ENCODE results near the gene IL1R2. TPM values are rescaled to one million over a fixed set of nuclear protein-coding genes. Genes with fewer than 3 reads are reported as not detected.

Gene IL1R2
- total and polyA plus RNA-seq, 2 of the 8 experiments (the other 6 are each of a cell fraction or from before 2014, with no cell fraction given): 0.06 TPM; not detected in 1

- no peaks in the 10 kb centered on the region for H3K4me1 ChIP-seq (replicated peaks in 1 of 4; ENCODE audit: control insufficient read depth in 3 of 4, insufficient read depth in 4 of 4, low read length in 3 of 4)
- no peak overlapping the region for H2BK120ac ChIP-seq (replicated peaks; ENCODE audit: low read depth, low read length)
- ChIA-PET CTCF (ENCODE audit: partially characterized antibody) (interaction anchor here (0.8 to 2.5 kb wide), 2 partner anchors 13 to 42 kb away, joined by 3 to 11 read pairs; no protein-coding TSS in a partner anchor), POLR2A (ENCODE audit: partially characterized antibody) (no interaction called here)
- H4K91ac ChIP-seq (replicated peaks; ENCODE audit: insufficient read length, low read length): no peak overlapping the region
- no peaks in the 10 kb centered on the region for H3K79me2 ChIP-seq (ENCODE audit: control insufficient read depth in 1 of 2, insufficient read depth in 2 of 2, low read length in 2 of 2)
- no peaks in the 10 kb centered on the region for H3K79me1 ChIP-seq (ENCODE audit: low read depth, low read length)
- no peaks in the 10 kb centered on the region for H3K36me3 ChIP-seq (ENCODE audit: control insufficient read depth in 2 of 4, insufficient read depth in 4 of 4, low read length in 3 of 4)
- no peak overlapping the region for H2AFZ ChIP-seq (ENCODE audit: low read length)
- H4K5ac ChIP-seq (ENCODE audit: insufficient read length, low read depth, low read length): no peak overlapping the region
- H4K20me1 ChIP-seq (replicated peaks in 1 of 2; ENCODE audit: control insufficient read depth in 1 of 2, insufficient read depth in 2 of 2, low read length in 2 of 2): no peaks in the 10 kb centered on the region
- no peak overlapping the region for H2BK5ac ChIP-seq (ENCODE audit: low read depth, low read length)
- no peak overlapping the region for H3K18ac ChIP-seq (ENCODE audit: extremely low read depth, low read length)
- H2BK12ac ChIP-seq (ENCODE audit: low read depth, low read length): no peak overlapping the region
- H3K27me3 ChIP-seq (replicated peaks in 1 of 4; ENCODE audit: control insufficient read depth in 3 of 4, extremely low read depth in 1 of 4, insufficient read depth in 3 of 4, low read length in 3 of 4): no peaks in the 10 kb centered on the region
- no peaks in the 10 kb centered on the region for H3K23me2 ChIP-seq (ENCODE audit: low read depth, low read length)
- H4K8ac ChIP-seq (ENCODE audit: extremely low read depth, insufficient read depth, low read length): no peak overlapping the region
- H2AK5ac ChIP-seq (ENCODE audit: low read depth, low read length): no peak overlapping the region
- FAIRE-seq (no peak), DNase-seq (ENCODE audit: low read depth in 1 of 2, low spot score in 2 of 2) (no peak)
- H3K23ac ChIP-seq (ENCODE audit: insufficient read length): no peak overlapping the region
- H3K27ac ChIP-seq (ENCODE audit: low read depth, low read length): no peak overlapping the region
- H3K9ac ChIP-seq (replicated peaks in 1 of 4; ENCODE audit: extremely low read depth in 1 of 4, low read depth in 3 of 4, low read length in 3 of 4): no peak overlapping the region
- no peak overlapping the region for H3K4me2 ChIP-seq (ENCODE audit: insufficient read depth in 1 of 2, low read depth in 2 of 2, low read length in 2 of 2)
- H3K4ac ChIP-seq (replicated peaks; ENCODE audit: insufficient read length, low read depth, low read length): no peak overlapping the region
- no peak overlapping the region for H3K56ac ChIP-seq (replicated peaks; ENCODE audit: insufficient read length, low read depth, low read length)
- no peak overlapping the region for H2BK15ac ChIP-seq (ENCODE audit: low read length)
- H3K4me3 ChIP-seq (ENCODE audit: extremely low read depth in 1 of 4, insufficient read depth in 2 of 4, low read depth in 3 of 4, low read length in 4 of 4): no peak overlapping the region
- H3K9me3 ChIP-seq (ENCODE audit: insufficient read depth in 2 of 2, low read depth in 1 of 2, low read length in 1 of 2): no peaks in the 10 kb centered on the region
- no peak overlapping the region for H2BK20ac ChIP-seq (ENCODE audit: low read length)
- H3K14ac ChIP-seq (ENCODE audit: insufficient read length): no peak overlapping the region
- 85% methylated on average over 8 of the region's 8 CpGs; no CpG with 5 or more reads in 1 of the 2 experiments for WGBS, 2 experiments (ENCODE audit: extremely low coverage in 1 of 2, insufficient coverage in 1 of 2, insufficient read length in 1 of 2, insufficient replicate concordance in 2 of 2, low coverage in 1 of 2, low lambda C conversion rate in 2 of 2, missing lambda C conversion rate in 1 of 2)
- TF ChIP-seq CREB1 (IDR thresholded peaks at IDR 0.05): no peak
- TF ChIP-seq CBX5 (IDR thresholded peaks at IDR 0.05; ENCODE audit: low read depth, low read length): no peak
- TF ChIP-seq SIN3A (conservative IDR thresholded peaks at IDR 0.05 in 1 of 2, IDR thresholded peaks at IDR 0.05 in 1 of 2; ENCODE audit: low read depth in 1 of 2, low read length in 2 of 2): no peak
- no peak for TF ChIP-seq CHD2 (IDR thresholded peaks at IDR 0.05; ENCODE audit: low read length)
- no peak for TF ChIP-seq GTF2F1 (IDR thresholded peaks at IDR 0.05; ENCODE audit: borderline replicate concordance, low read depth, low read length)
- no peak for TF ChIP-seq ATF2 (IDR thresholded peaks at IDR 0.05; ENCODE audit: low read length)
- TF ChIP-seq SP2 (IDR thresholded peaks at IDR 0.05; ENCODE audit: low read length): no peak
- TF ChIP-seq YY1 (IDR thresholded peaks at IDR 0.05; ENCODE audit: low read depth, low read length): no peak
- no peak for TF ChIP-seq EP300 (IDR thresholded peaks at IDR 0.05; ENCODE audit: borderline replicate concordance in 1 of 2, low read depth in 2 of 2, low read length in 2 of 2)
- no peak for TF ChIP-seq SP4 (IDR thresholded peaks at IDR 0.05; ENCODE audit: low read length)
- no peak for TF ChIP-seq ASH2L (IDR thresholded peaks at IDR 0.05; ENCODE audit: low read length)
Measured at GRCh38 chr2:102061962-102062795, 70.4 kb downstream of the IL1R2 start.
